Non-pigmented ciliary epithelial cell (primary cell): ENCODE measurements around the gene SLC50A1.

Experiments
- DNase-seq: peaks from one replicate; pipeline ENCODE4 v3.0.0-alpha.2; 2010; ENCODE audit warnings: low read depth

Gene SLC50A1

GRCh38 chr1:155170101-155170785 lies 34.6 kb downstream of the SLC50A1 start:
- DNase-seq: no peak

GRCh38 chr1:155170806-155171205 lies 35.2 kb downstream of the SLC50A1 start:
- no peak for DNase-seq

GRCh38 chr1:155171836-155172731 lies 36.4 kb downstream of the SLC50A1 start:
- DNase-seq: no peak

- peak; percentile 90 for DNase-seq
Measured at GRCh38 chr1:155172732-155173477, 37.3 kb downstream of the SLC50A1 start, which contains the start of gene KRTCAP2. KRTCAP2 (minus strand) TSS chr1:155173304; CDS start chr1:155173224, 80 bp downstream.

- DNase-seq: no peak
Measured at GRCh38 chr1:155173478-155174323, 38.0 kb downstream of the SLC50A1 start, which contains the start of gene TRIM46. TRIM46 (plus strand) TSS chr1:155173849; CDS start chr1:155173967, 118 bp downstream.

- DNase-seq: no peak
Measured at GRCh38 chr1:155174324-155175280, 39.0 kb downstream of the SLC50A1 start.

DNA sequence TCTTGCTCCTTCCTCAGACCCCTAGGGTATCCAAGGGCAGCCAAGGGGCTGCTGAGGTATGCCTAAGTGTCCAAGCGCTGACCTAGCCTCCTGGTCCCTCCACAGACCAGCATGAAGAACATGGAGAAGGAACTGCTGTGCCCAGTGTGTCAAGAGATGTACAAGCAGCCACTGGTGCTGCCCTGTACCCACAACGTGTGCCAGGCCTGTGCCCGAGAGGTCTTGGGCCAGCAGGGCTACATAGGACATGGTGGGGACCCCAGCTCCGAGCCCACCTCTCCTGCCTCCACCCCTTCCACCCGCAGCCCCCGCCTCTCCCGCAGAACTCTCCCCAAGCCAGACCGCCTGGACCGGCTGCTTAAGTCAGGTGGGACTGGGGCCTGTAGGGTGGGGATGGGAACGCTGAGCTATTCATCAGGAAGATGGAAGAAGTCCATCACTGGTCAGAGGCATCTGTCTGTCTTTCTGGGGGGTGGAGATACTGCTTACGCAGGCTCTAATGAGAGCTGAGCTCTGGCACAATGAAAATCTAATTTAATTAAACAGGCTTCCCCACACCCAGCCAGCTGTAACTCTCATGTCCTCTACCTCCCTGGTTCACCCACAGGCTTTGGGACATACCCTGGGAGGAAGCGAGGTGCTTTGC lies 39.8 kb downstream of the SLC50A1 start:
- no peak for DNase-seq

GRCh38 chr1:155175927-155176371 lies 40.3 kb downstream of the SLC50A1 start:
- no peak for DNase-seq

DNA sequence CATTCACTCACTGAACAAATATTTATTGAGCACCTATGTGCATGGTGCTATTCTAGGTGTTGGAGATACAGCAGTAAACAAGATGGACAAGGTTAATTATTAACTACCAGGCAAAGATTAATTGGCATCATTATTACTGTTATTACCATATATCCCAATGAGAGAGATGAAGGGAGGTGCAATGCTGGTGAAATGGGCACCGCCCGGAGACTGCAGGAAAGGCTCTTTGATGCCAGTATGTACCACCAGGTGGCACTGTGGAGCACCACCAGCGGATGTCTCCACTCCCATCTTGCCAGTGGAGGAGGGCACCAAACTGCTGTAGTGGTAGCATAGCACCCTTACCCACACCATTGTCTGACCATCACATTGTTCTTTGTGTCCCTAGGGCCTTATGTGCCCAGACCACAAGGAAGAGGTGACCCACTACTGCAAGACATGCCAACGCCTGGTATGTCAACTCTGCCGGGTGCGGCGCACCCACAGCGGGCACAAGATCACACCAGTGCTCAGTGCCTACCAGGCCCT lies 41.0 kb downstream of the SLC50A1 start:
- DNase-seq: no peak

GRCh38 chr1:155177192-155177917 lies 41.7 kb downstream of the SLC50A1 start:
- DNase-seq: no peak

GRCh38 chr1:155177918-155178281 lies 42.2 kb downstream of the SLC50A1 start:
- DNase-seq: no peak

- DNase-seq: no peak
Measured at GRCh38 chr1:155178441-155179111, 42.9 kb downstream of the SLC50A1 start.

DNA sequence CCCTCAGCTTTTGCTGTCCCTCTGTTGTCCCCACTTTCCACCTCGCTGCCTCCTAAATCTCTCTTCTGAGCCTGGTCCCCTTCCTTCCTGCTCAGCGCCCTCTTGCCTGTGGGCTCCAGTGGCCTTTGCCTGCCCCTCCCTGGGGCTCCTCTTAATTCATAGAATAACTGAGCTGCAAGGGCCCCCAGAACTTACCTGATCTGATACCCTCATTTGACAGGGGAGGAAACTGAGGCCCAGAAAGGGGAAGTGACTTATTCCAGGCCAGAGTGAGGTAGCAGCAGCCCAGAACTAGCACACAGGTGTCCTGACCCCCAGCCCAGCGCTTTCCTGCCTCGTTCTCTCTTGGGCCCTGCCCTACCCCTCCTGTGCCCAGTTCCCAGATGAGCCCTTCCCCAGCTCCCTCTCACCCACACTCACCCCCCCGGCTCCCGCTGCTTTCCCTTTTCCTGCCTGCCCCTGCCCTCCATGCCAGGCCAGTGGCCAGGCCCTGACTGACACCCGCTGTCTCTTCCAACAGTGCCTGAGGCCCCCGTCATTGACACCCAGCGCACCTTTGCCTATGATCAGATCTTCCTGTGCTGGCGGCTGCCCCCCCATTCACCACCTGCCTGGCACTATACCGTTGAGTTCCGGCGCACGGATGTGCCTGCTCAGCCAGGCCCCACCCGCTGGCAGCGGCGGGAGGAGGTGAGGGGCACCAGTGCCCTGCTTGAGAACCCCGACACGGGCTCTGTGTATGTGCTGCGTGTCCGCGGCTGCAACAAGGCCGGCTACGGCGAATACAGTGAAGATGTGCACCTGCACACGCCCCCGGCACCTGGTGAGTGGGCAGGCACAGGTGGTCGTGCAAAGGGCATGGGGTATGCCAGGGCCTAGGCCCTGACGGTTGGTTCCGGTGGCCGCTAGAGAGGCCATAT lies 43.7 kb downstream of the SLC50A1 start:
- DNase-seq: no peak

GRCh38 chr1:155181371-155182051 lies 45.9 kb downstream of the SLC50A1 start:
- no peak for DNase-seq

DNA sequence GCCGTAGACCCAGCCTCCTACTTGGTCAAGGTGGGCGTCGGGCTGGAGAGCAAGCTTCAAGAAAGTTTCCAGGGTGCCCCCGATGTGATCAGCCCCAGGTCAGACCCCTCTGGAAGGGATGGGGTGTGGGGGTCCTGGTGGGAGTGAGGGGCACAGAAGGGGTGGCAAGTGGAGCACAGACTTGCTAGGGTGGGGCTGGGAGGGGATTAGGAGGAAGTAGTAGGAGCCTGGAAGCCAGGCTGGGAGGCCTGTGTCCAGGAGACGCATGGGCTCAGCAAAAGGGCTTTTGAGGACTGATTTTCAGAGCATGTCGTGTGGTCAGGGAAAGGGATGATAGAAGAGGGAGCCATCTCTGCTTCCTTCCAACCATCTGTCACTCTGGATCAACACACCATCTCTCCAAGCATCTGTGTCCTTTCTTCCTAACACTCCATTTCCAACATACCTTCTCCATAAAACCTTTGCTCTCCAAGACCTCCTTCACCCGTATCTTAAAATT lies 46.4 kb downstream of the SLC50A1 start:
- DNase-seq: no peak

DNA sequence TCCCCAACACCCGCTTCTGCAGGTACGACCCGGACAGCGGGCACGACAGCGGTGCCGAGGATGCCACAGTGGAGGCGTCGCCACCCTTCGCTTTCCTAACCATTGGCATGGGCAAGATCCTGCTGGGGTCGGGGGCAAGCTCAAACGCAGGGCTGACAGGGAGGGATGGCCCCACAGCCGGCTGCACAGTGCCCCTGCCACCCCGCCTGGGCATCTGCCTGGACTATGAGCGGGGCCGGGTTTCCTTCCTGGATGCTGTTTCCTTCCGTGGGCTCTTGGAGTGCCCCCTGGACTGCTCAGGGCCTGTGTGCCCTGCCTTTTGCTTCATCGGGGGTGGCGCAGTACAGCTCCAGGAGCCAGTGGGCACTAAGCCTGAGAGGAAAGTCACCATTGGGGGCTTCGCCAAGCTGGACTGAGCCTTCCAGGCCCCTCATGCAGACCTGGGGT lies 48.1 kb downstream of the SLC50A1 start:
- DNase-seq: no peak
